Stimulated activated CD8-positive, alpha-beta memory T cell treated with anti-CD3 and anti-CD28 coated beads, Interleukin-15, amount 100 ng/mL, for 48 hours (primary cell): ENCODE measurements around the gene FBXO30.

Experiments used
- DNase-seq, 2 donors: peaks; one replicate each; pipeline ENCODE4 v3.0.0-alpha.2; 2020; ENCODE audit warnings: low read depth in 2 of 2

Gene FBXO30

GRCh38 chr6:145752638-145753037 lies 62.0 kb downstream of the FBXO30 start:
- no peak for DNase-seq

- DNase-seq: no peak
These were observed 65.0 kb downstream of the FBXO30 start for GRCh38 chr6:145749632-145750031.

- no peak for DNase-seq
These were observed 68.7 kb downstream of the FBXO30 start for GRCh38 chr6:145745861-145746260.

- DNase-seq: no peak
These were observed 70.0 kb downstream of the FBXO30 start for GRCh38 chr6:145744619-145745018.
